GM21737 (cell line): ENCODE results near the gene FBXO45.
A peak's percentile ranks its signal among the peaks of the same experiment; 100 is the strongest.
"Not testable (repeated sequence)": the region's sequence is repeated elsewhere in the genome, so short reads cannot be mapped to it uniquely, and the experiment has no call there.

ENCODE experiments used
- ATAC-seq: cut with Tn5 transposase; IDR thresholded peaks from one replicate; pipeline ENCODE4 v1.9.1; 2021; ENCODE audit warnings: mild to moderate bottlenecking, moderate library complexity; ENCODE audit not compliant: unreplicated experiment

Gene FBXO45

GRCh38 chr3:196555295-196555694 lies 13.2 kb upstream of the FBXO45 start:
- no peak for ATAC-seq

DNA sequence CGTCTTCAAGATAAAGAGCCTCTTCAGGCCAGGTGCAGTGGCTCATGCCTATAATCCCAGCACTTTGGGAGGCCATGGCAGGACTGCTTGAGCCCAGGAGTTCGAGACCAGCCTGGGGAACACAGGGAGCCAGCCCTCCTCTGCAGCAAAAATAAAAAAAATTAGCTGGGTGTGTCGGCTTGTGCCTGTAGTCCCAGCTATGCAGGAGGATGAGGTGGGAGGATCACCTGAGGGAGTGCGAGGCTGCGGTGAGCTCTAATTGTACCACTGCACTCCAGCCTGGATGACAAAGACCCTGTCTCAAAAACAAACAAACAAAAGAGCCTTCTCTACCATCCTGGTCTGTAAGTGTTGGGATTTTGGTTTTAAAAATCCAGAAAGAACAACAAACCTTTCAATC lies 11.2 kb upstream of the FBXO45 start:
- no peak for ATAC-seq

- ATAC-seq = no peak
Measured at GRCh38 chr3:196558476-196558875, 10.0 kb upstream of the FBXO45 start.

- no peak for ATAC-seq
Measured at GRCh38 chr3:196559826-196560225, 8.6 kb upstream of the FBXO45 start.

GRCh38 chr3:196563721-196564225 lies 4.7 kb upstream of the FBXO45 start:
- no peak for ATAC-seq

DNA sequence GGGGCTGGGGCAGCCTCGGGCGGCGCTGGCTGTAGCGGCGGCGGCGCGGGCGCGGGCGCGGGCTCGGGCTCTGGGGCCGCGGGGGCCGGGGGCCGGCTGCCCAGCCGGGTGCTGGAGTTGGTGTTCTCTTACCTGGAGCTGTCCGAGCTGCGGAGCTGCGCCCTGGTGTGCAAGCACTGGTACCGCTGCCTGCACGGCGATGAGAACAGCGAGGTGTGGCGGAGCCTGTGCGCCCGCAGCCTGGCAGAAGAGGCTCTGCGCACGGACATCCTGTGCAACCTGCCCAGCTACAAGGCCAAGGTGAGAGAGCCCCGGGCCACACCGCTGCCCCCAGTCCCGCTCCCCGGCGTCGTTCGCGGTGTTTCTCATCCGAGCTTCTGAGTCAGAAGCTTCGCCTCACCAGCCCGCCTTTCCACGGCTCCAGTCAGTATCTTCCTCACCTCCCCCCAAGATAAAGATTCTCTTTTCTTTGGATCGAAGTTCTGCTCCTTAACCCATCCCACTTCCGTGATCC lies 600 bp downstream of the FBXO45 start:
- ATAC-seq = peak; percentile 35

DNA sequence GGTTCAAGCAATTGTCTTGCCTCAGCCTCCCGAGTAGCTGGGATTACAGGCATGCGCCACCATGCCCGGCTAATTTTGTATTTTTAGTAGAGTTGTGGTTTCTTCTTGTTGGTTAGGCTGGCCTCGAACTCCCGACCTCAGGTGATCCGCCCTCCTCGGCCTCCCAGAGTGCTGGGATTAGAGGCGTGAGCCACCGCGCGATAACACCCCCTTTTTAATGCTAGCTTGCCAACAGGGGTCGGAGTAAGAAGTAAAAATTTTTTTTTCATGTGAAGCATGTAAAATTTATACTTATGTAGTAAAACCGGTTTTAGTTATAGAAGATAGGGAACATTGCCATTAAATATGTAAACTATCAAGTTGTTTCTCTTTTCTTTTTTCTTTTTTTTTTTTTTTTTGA lies 1.9 kb downstream of the FBXO45 start:
- not testable (repeated sequence) for ATAC-seq

DNA sequence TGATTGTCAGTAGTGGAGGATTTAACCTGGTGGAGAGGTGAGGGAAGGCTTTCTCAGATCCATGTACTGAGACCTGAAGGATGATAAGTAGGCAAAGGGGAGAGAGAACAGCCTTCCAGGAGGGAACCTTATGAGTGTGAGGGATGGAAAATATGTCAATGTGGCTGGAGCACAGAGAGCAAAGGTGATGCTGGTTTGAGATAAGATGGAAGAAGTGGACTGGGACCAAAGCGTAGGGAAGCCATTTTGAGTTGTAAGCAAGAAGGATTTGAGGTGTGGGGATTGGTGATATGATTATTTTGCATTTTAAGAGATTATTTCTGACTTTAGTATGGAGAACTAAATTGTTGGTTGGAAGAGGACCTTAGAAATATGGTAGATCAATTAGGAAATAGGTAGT lies 3.9 kb downstream of the FBXO45 start:
- ATAC-seq = no peak

GRCh38 chr3:196585044-196585757 lies 16.7 kb downstream of the FBXO45 start:
- ATAC-seq = no peak

GRCh38 chr3:196590279-196590678 lies 21.8 kb downstream of the FBXO45 start:
- no peak for ATAC-seq

DNA sequence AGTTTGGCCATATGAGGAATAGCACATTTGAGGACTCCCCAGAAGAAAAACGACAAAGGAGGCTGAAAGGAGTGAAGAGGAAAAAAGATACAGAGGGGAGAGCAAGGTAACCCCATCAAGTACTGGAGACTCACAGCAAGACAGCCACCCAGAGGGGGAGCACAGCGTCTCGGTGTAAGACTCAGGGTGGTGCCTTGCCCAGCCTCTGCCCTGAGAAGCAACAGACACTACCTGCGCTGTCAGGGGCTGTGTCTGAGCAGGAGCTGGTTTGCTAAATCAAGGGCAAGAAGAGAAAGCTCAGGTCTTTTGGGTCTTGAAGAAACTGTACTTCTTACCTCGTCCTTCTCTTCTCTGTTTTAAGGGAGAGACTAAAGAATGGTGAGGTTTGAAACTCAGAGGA lies 27.9 kb downstream of the FBXO45 start:
- no peak for ATAC-seq

DNA sequence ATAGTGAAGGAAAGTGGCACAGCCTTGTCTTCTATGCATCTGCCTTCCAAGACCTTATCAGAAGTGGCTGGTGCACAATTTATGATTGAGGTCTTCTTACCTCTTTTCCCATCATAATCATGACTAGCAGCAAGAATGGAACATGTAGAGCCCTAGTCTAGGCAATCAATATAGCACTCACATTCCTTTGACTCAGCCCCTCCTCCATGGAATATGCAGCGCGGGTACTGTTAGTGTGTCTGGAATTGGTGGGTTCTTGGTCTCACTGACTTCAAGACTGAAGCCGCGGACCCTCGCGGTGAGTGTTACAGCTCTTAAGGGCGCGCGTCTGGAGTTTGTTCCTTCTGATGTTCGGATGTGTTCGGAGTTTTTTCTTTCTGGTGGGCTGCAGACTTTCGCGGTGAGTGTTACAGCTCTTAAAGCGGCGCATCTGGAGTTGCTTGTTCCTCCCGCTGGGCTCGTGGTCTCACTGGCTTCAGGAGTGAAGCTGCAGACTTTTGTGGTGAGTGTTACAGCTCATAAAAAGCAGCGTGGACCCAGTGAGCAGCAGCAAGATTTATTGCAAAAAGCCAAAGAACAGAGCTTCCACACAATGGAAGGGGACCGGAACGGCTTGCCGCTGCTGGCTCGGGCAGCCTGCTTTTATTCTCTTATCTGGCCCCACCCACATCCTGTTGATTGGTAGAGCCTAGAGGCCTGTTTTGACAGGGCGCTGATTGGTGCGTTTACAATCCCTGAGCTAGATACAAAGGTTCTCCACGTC lies 29.7 kb downstream of the FBXO45 start:
- not testable (repeated sequence) for ATAC-seq

GRCh38 chr3:196599734-196600128 lies 31.3 kb downstream of the FBXO45 start:
- no peak for ATAC-seq

GRCh38 chr3:196600359-196600758 lies 31.9 kb downstream of the FBXO45 start:
- ATAC-seq = no peak

DNA sequence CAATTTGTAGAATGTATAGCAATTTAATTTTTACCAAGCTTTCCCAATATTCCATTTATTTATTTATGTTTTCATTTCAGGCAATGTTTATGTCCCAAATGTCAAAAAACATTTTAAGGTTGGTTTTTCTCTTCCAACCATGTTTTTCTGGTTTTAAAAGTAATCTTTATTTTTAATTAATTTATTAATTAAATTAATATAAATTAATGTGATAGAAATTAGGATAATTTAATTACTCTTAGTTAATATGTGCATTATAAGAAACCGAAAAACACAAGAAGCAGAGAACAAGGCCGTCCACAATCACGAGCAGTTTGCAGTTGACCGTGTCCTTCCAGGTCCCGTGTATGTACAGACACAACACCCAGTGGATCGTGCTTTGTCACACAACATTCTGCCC lies 34.2 kb downstream of the FBXO45 start:
- no peak for ATAC-seq

DNA sequence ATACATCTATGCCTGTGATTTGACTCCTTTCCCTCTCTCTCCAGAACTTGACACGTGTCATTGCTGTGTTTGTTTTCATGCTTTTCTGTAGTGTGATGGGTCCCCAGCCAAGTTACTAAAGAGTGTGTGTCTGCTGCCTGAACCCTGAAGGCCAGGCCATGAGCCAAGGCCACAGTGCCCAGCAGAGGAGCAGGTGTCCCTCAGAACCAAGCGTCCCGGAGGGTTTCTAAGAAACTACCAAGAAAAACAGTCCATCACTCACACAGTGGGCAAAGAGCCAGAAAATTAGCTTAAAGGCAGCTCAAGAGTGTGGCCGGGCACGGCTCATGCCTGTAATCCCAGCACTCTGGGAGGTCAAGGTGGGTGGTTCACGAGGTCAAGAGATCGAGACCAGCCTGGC lies 35.2 kb downstream of the FBXO45 start:
- ATAC-seq = no peak

GRCh38 chr3:196604548-196604947 lies 36.1 kb downstream of the FBXO45 start:
- ATAC-seq = no peak

- ATAC-seq = no peak
Measured at GRCh38 chr3:196608693-196609092, 40.2 kb downstream of the FBXO45 start.

GRCh38 chr3:196609343-196609775 lies 40.9 kb downstream of the FBXO45 start:
- ATAC-seq = peak; percentile 90

DNA sequence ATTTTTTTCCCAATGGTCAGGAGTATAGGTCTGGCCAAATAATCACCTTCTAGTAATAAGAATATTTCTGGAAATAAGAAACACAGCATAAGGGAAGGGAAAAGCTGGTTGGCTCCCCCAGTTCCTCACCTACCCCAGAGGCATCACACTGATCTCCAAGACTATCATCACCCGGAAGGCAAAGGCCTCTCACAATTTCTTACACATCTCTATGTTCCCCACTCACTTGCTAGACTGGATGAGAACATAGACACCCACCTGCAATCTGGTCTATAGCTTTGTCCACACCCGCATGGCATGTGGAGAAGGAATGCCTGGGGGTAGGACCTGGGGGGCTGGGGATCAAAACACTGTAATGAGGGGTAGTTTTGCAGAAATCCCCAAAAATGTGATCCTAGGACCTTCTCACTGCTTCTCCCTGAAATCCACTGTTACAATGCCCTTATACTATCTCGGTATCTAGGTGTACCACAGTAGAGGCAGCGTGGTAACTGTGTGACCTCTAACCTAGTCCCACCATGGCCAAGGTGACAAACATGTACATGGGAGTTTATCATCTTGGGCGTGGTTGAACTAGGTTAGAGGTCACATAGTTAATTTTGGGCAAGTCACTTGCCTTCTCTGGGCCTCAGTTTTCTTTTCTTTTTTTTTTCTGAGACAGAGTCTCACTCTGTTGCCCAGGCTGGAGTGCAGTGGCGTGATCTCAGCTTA lies 41.5 kb downstream of the FBXO45 start:
- ATAC-seq = no peak

DNA sequence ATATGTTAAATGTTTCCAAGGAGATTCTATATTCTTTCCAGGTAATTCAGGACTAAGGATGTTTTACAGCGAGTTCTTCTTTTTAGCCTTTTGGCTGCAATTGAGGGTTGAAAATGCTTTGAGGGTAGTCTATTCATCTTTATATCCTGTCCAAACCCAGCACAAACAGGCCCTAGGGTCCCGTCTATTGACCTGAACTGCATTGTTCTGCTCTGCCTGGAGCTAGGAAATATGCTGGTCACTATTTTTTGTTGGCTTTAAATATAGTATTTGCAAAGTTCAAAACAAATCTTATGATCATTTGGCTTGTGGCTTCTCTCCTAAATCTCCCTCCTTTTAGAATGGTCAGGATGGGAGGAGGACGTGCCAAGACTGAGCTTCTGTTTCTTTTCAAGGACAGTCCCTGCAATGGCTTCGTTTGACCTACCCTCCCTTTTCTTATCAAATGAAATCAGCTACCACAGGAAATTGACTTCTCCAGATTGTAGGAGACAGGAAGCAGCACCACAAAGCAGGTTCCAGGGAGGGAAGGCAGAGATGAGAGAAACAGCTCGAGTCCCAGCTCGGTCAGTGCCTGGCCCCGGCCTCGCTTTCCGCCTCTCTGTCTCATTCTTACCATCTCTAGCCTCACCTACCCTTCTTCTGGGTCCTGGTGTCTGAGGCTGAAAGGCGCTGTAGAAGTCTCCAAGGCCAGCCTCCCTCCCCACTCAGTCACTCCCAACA lies 43.5 kb downstream of the FBXO45 start:
- ATAC-seq = no peak
